IMR-90 (cell line): Measurements from ENCODE around the gene PSORS1C2. TPM values are rescaled to one million over a fixed set of nuclear protein-coding genes. Genes with fewer than 3 reads are reported as not detected.

ENCODE experiments used
- ATAC-seq: fragments of 200-7000 bp; cut with Tn5 transposase; 2 replicates; pipeline ENCODE4 v1.9.1; 2020; ENCODE audit warnings: low read depth, mild to moderate bottlenecking, moderate library complexity
- BruUV-seq: library from RNA; stranded (reverse); fragments of 400-500 nt; replicated peaks from 2 replicates; lab custom pipeline; 2021; lab: Mats Ljungman, UMichigan
- CTCF ChIA-PET: fragments of 300-600 bp; formaldehyde crosslinking; extraction: SDS; loops from one replicate; lab custom pipeline; 2021; ENCODE audit warnings: antibody characterized with exemption; lab: Yijun Ruan, JAX
- POLR2A ChIA-PET: fragments of 300-600 bp; sonication (Branson Sonifier 250); formaldehyde crosslinking; loops from one replicate; lab custom pipeline; 2022; ENCODE audit warnings: antibody characterized with exemption; ENCODE audit not compliant: unreplicated experiment; lab: Charles Lee
- DNase-seq: peaks from one replicate; pipeline ENCODE4 v3.0.0; 2013
- H2AFZ ChIP-seq: replicated peaks from 2 replicates; pipeline ENCODE3; 2013; ENCODE audit warnings: low read length, mild to moderate bottlenecking; ENCODE audit not compliant: poor library complexity
- H2AK5ac ChIP-seq: 2 replicates; pipeline ENCODE4 v1.6.1; 2013; ENCODE audit warnings: low read depth, low read length, inconsistent platforms
- H2AK9ac ChIP-seq: replicated peaks from 2 replicates; pipeline ENCODE3; 2013; ENCODE audit warnings: mild to moderate bottlenecking, low read depth, low read length, moderate library complexity; ENCODE audit not compliant: poor library complexity
- H2BK120ac ChIP-seq: 2 replicates; pipeline ENCODE4 v1.6.1; 2013; ENCODE audit warnings: low read depth, low read length, inconsistent platforms
- H2BK15ac ChIP-seq: 3 replicates; pipeline ENCODE4 v1.6.1; 2013; ENCODE audit warnings: low read depth, low read length, inconsistent platforms
- H2BK20ac ChIP-seq: 2 replicates; pipeline ENCODE4 v1.6.1; 2013; ENCODE audit warnings: low read depth, mild to moderate bottlenecking, inconsistent platforms, low read length, moderate library complexity
- H2BK5ac ChIP-seq: 2 replicates; pipeline ENCODE4 v1.6.1; 2013; ENCODE audit warnings: mild to moderate bottlenecking, low read depth, low read length, inconsistent platforms; ENCODE audit not compliant: poor library complexity, severe bottlenecking
- H3K14ac ChIP-seq: replicated peaks from 2 replicates; pipeline ENCODE4 v1.6.1; 2013; ENCODE audit warnings: low read depth, low read length, inconsistent platforms
- H3K18ac ChIP-seq: 2 replicates; pipeline ENCODE4 v1.6.1; 2013; ENCODE audit warnings: low read depth, low read length, control low read depth
- H3K23ac ChIP-seq: 2 replicates; pipeline ENCODE4 v1.6.1; 2013; ENCODE audit warnings: low read depth, low read length, inconsistent platforms
- H3K27ac ChIP-seq: 2 replicates; pipeline ENCODE4 v1.5.1; 2013; ENCODE audit warnings: mild to moderate bottlenecking, control low read depth, low read length; ENCODE audit not compliant: insufficient read depth
- H3K27me3 ChIP-seq: 2 replicates; pipeline ENCODE4 v1.6.1; 2013; ENCODE audit warnings: low read length; ENCODE audit not compliant: control insufficient read depth, insufficient read depth
- H3K36me3 ChIP-seq: 2 replicates; pipeline ENCODE4 v1.6.1; 2013; ENCODE audit warnings: low read length, mixed read lengths; ENCODE audit not compliant: control insufficient read depth, insufficient read depth
- H3K4ac ChIP-seq: 2 replicates; pipeline ENCODE4 v1.6.1; 2013; ENCODE audit warnings: low read depth, low read length, inconsistent platforms
- H3K4me1 ChIP-seq: 2 replicates; pipeline ENCODE4 v1.6.1; 2013; ENCODE audit warnings: low read length, mixed read lengths; ENCODE audit not compliant: control insufficient read depth, insufficient read depth
- H3K4me2 ChIP-seq: 2 replicates; pipeline ENCODE4 v1.6.1; 2013; ENCODE audit warnings: low read depth, mild to moderate bottlenecking, control low read depth, low read length, moderate library complexity
- H3K4me3 ChIP-seq: 2 replicates; pipeline ENCODE4 v1.5.1; 2013; ENCODE audit warnings: low read depth, mild to moderate bottlenecking, control low read depth, low read length, moderate library complexity; ENCODE audit not compliant: insufficient read depth
- H3K56ac ChIP-seq: 2 replicates; pipeline ENCODE4 v1.6.1; 2013; ENCODE audit warnings: low read length, inconsistent platforms; ENCODE audit not compliant: insufficient read depth; ENCODE audit errors: extremely low read depth
- H3K79me1 ChIP-seq, 2 experiments: 2 replicates each; pipeline ENCODE4 v1.6.1; 2013; ENCODE audit warnings: low read length in 2 of 2, inconsistent platforms in 1 of 2, low read depth in 1 of 2
- H3K9ac ChIP-seq: 2 replicates; pipeline ENCODE4 v1.6.1; 2013; ENCODE audit warnings: low read depth, low read length, control low read depth
- H3K9me1 ChIP-seq: 2 replicates; pipeline ENCODE4 v1.6.1; 2013; ENCODE audit warnings: low read length, inconsistent platforms; ENCODE audit not compliant: insufficient read depth
- H3K9me3 ChIP-seq: 2 replicates; pipeline ENCODE4 v1.6.1; 2013; ENCODE audit warnings: low read length; ENCODE audit not compliant: control insufficient read depth, insufficient read depth
- H4K20me1 ChIP-seq: 2 replicates; pipeline ENCODE4 v1.6.1; 2013; ENCODE audit warnings: low read length, inconsistent platforms; ENCODE audit not compliant: insufficient read depth
- H4K5ac ChIP-seq: 2 replicates; pipeline ENCODE4 v1.6.1; 2013; ENCODE audit warnings: mild to moderate bottlenecking, low read depth, low read length, control low read depth
- H4K8ac ChIP-seq, 2 experiments: 2 replicates each; pipeline ENCODE4 v1.6.1; 2013; ENCODE audit warnings: low read depth in 2 of 2, low read length in 2 of 2, control low read depth in 1 of 2, inconsistent platforms in 1 of 2
- H4K91ac ChIP-seq: 2 replicates; pipeline ENCODE4 v1.6.1; 2013; ENCODE audit warnings: low read depth, low read length, inconsistent platforms; ENCODE audit not compliant: insufficient read depth
- BHLHE40 ChIP-seq: fragments of 150-350 bp; IDR thresholded peaks from 2 replicates; pipeline ENCODE4 v1.6.1; 2016; ENCODE audit warnings: mild to moderate bottlenecking, low read depth, low read length
- CEBPB ChIP-seq: IDR thresholded peaks from 2 replicates; pipeline ENCODE4 v1.6.1; 2012; ENCODE audit warnings: low read depth, low read length, improper control_type of control experiment
- WGBS, 2 experiments: methylation state at CpG; one replicate each; pipeline versions ENCODE4 v1.1.5 to v1.1.7; 2013; ENCODE audit warnings: missing lambda C conversion rate in 2 of 2; ENCODE audit not compliant: insufficient read length in 1 of 2; ENCODE audit errors: extremely low coverage in 2 of 2; 5-methylcytosine and 5-hydroxymethylcytosine counted together
- dilution Hi-C: fragments of 300-500 bp; cut with HindIII; formaldehyde crosslinking; loops from one replicate; pipeline ENCODE4 v1.14.3; 2018; ENCODE audit warnings: low sequenced_read_pairs; ENCODE audit not compliant: unreplicated experiment
- in situ Hi-C: fragments of 300-500 bp; cut with MboI; formaldehyde crosslinking; loops from 3 replicates; pipeline ENCODE4 v1.14.3; 2019; ENCODE audit warnings: low sequenced_read_pairs, inconsistent platforms, mixed read lengths
- intact Hi-C: fragments of 100-400 bp; cut with micrococcal nuclease; formaldehyde crosslinking; loops from 2 replicates; pipeline ENCODE4 v1.10.0; 2022
- polyA plus RNA-seq, 3 experiments: library from polyadenylated mRNA; depleted of rRNA; stranded (reverse); fragments of >200 nt; gene quantifications; 2 replicates each; pipeline ENCODE4 v1.2.3, GENCODE V29; 2012; ENCODE audit warnings: low replicate concordance in 1 of 3
- total RNA-seq: library from RNA; depleted of rRNA; stranded (reverse); fragments of >200 nt; gene quantifications from 2 replicates; pipeline ENCODE4 v1.2.3, GENCODE V29; 2012
- TF ChIP-seq, protein P1 (sequence below): fragments of 150-350 bp; IDR thresholded peaks from 2 replicates; pipeline ENCODE4 v1.6.1; 2016; ENCODE audit warnings: low read depth, mild to moderate bottlenecking, low read length, moderate library complexity, borderline replicate concordance

The PSORS1C2 gene
- total and polyA plus RNA-seq, 2 of the 4 experiments (the other 2 are of a cell fraction) = not detected

DNA sequence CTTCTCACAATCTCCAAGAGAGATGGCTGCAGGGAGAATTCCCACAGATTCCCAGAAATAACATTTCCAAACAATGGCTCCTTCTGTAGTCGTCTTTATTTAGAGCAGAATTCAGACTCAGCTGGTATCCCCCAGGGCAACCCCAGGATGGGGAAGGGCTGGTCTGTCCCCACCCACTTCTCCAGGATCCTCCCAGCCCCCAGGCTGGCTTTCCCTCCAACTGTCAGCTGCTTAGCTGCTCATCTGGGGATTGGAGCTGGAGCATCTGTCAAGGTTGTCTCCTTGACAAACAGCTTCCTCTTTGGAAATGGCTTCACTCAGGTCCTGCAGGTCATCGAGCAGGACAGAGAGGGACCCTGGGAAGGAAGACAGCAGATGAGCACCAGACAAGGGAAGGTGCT, 3.5 kb upstream of the PSORS1C2 start:
- BruUV-seq = no TSS peak
- ChIA-PET POLR2A (no interaction called here), CTCF (interaction anchor here (0.9 kb wide), 1 partner anchor 224 kb away, joined by 3 read pairs; no protein-coding TSS in a partner anchor)
- no peak overlapping the region for H3K14ac ChIP-seq
- no peaks in the 10 kb centered on the region for H3K79me1 ChIP-seq
- H3K36me3 ChIP-seq = peaks cover 18% of the 10 kb centered on the region
- TF ChIP-seq CEBPB = no peak
- TF ChIP-seq BHLHE40 = no peak
- TF ChIP-seq, protein P1, sequence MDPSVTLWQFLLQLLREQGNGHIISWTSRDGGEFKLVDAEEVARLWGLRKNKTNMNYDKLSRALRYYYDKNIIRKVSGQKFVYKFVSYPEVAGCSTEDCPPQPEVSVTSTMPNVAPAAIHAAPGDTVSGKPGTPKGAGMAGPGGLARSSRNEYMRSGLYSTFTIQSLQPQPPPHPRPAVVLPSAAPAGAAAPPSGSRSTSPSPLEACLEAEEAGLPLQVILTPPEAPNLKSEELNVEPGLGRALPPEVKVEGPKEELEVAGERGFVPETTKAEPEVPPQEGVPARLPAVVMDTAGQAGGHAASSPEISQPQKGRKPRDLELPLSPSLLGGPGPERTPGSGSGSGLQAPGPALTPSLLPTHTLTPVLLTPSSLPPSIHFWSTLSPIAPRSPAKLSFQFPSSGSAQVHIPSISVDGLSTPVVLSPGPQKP = no peak
- H3K56ac ChIP-seq = no peak overlapping the region
- H3K4ac ChIP-seq = no peak overlapping the region
- in situ Hi-C loops = no loop called here
- no peak overlapping the region for H2BK15ac ChIP-seq
- H2AFZ ChIP-seq = no peak overlapping the region
- no peak overlapping the region for H3K27ac ChIP-seq
- DNase-seq (no peak), ATAC-seq (no peak)
- peak overlapping the region; percentile 61 for H2AK9ac ChIP-seq
- dilution Hi-C loops = no loop called here
- H3K9me3 ChIP-seq = no peaks in the 10 kb centered on the region
- no peaks in the 10 kb centered on the region; the same call in 1 of the 2 replicates for H4K20me1 ChIP-seq
- no peak overlapping the region for H3K9ac ChIP-seq
- no peak overlapping the region for H4K8ac ChIP-seq
- H2BK5ac ChIP-seq = no peak overlapping the region
- H2AK5ac ChIP-seq = peak overlapping the region; percentile 13; the same call in 1 of the 2 replicates
- intact Hi-C loops = no loop called here
- H3K9me1 ChIP-seq = peaks cover 15% of the 10 kb centered on the region
- H2BK120ac ChIP-seq = 0 out of 2 replicates have a peak overlapping the region, but pooled peaks have one; percentile 22
- no peak overlapping the region for H4K5ac ChIP-seq
- no peaks in the 10 kb centered on the region for H3K27me3 ChIP-seq
- H2BK20ac ChIP-seq = no peak overlapping the region; the same call in 1 of the 2 replicates
- WGBS, 2 experiments = no CpG with 5 or more reads among the region's 2 CpGs
- no peak overlapping the region for H3K18ac ChIP-seq
- H3K4me2 ChIP-seq = no peak overlapping the region
- H3K23ac ChIP-seq = 0 out of 2 replicates have a peak overlapping the region, but pooled peaks have one; percentile 24
- H4K91ac ChIP-seq = no peak overlapping the region
- peaks cover 13% of the 10 kb centered on the region for H3K4me1 ChIP-seq
- no peak overlapping the region for H3K4me3 ChIP-seq
